ENCODE measurements around the gene ZNF512.
"Not testable (repeated sequence)": the region's sequence is repeated elsewhere in the genome, so short reads cannot be mapped to it uniquely, and the experiment has no call there.

Gene ZNF512

GRCh38 chr2:27582695-27583389 is at the start of gene ZNF512:
Gene ZNF512 (plus strand): TSS chr2:27583042. CDS start chr2:27583113, 71 bp downstream.
- peak; percentile 70 for DNase-seq (ENCODE audit: low spot score)

- DNase-seq (ENCODE audit: low spot score), result no peak
Measured at GRCh38 chr2:27537287-27537686, 45.6 kb upstream of the ZNF512 start.

GRCh38 chr2:27538839-27539450 is 43.9 kb upstream of the ZNF512 start:
- DNase-seq (ENCODE audit: low spot score), result not testable (repeated sequence)

GRCh38 chr2:27539649-27540048 is 43.2 kb upstream of the ZNF512 start:
- not testable (repeated sequence) for DNase-seq (ENCODE audit: low spot score)

GRCh38 chr2:27544143-27544821 is 38.6 kb upstream of the ZNF512 start:
- DNase-seq (ENCODE audit: low spot score), result no peak

GRCh38 chr2:27545348-27546141 is 37.3 kb upstream of the ZNF512 start:
- DNase-seq (ENCODE audit: low spot score), result no peak

- DNase-seq (ENCODE audit: low spot score), result no peak
Measured at GRCh38 chr2:27549303-27549702, 33.5 kb upstream of the ZNF512 start.

- DNase-seq (ENCODE audit: low spot score), result no peak
Measured at GRCh38 chr2:27551514-27551913, 31.3 kb upstream of the ZNF512 start.

- no peak for DNase-seq (ENCODE audit: low spot score)
Measured at GRCh38 chr2:27552941-27553340, 29.9 kb upstream of the ZNF512 start.

GRCh38 chr2:27554451-27554850 is 28.4 kb upstream of the ZNF512 start:
- DNase-seq (ENCODE audit: low spot score), result not testable (repeated sequence)

- DNase-seq (ENCODE audit: low spot score), result no peak
Measured at GRCh38 chr2:27559228-27559627, 23.6 kb upstream of the ZNF512 start.

GRCh38 chr2:27561060-27561459 is 21.8 kb upstream of the ZNF512 start:
- no peak for DNase-seq (ENCODE audit: low spot score)

- DNase-seq (ENCODE audit: low spot score), result no peak
Measured at GRCh38 chr2:27566628-27567027, 16.2 kb upstream of the ZNF512 start.

GRCh38 chr2:27569398-27569797 is 13.4 kb upstream of the ZNF512 start:
- no peak for DNase-seq (ENCODE audit: low spot score)

GRCh38 chr2:27571197-27571596 is 11.6 kb upstream of the ZNF512 start:
- DNase-seq (ENCODE audit: low spot score), result no peak

GRCh38 chr2:27571681-27572080 is 11.2 kb upstream of the ZNF512 start:
- no peak for DNase-seq (ENCODE audit: low spot score)

GRCh38 chr2:27572439-27572838 is 10.4 kb upstream of the ZNF512 start:
- no peak for DNase-seq (ENCODE audit: low spot score)

GRCh38 chr2:27572998-27573429 is 9.8 kb upstream of the ZNF512 start:
- DNase-seq (ENCODE audit: low spot score), result no peak

GRCh38 chr2:27573452-27573851 is 9.4 kb upstream of the ZNF512 start:
- DNase-seq (ENCODE audit: low spot score), result no peak

GRCh38 chr2:27581417-27582128 is 1.3 kb upstream of the ZNF512 start:
- DNase-seq (ENCODE audit: low spot score), result no peak

GRCh38 chr2:27582129-27582694 is 630 bp upstream of the ZNF512 start:
- no peak for DNase-seq (ENCODE audit: low spot score)
